ENCODE measurements around the gene SLAMF6.

Gene SLAMF6

GRCh38 chr1:160467576-160467975 is 55.5 kb downstream of the SLAMF6 start:
- Histone ChIP-seq H3K79me1 (replicated peaks; ENCODE audit: low read length, poor library complexity, severe bottlenecking) (no peaks in the 10 kb centered on the region), H2BK120ac (ENCODE audit: low read depth, low read length) (no peak overlapping the region)

GRCh38 chr1:160466961-160467360 is 56.1 kb downstream of the SLAMF6 start:
- no peak overlapping the region for H4K91ac ChIP-seq (ENCODE audit: low read length)
- no peaks in the 10 kb centered on the region for H3K27me3 ChIP-seq (ENCODE audit: control insufficient read depth in 1 of 2, insufficient read depth in 1 of 2, low read length in 2 of 2)
- no peak overlapping the region for H3K4me2 ChIP-seq (ENCODE audit: low read length, poor library complexity, severe bottlenecking)
- H2BK15ac ChIP-seq (ENCODE audit: low read depth, poor library complexity, severe bottlenecking), result no peak overlapping the region
- no peaks in the 10 kb centered on the region for H3K9me3 ChIP-seq (ENCODE audit: control insufficient read depth, low read length)
- no peak overlapping the region for H3K23ac ChIP-seq (ENCODE audit: low read length in 2 of 2)
- no peaks in the 10 kb centered on the region for H3K36me3 ChIP-seq (ENCODE audit: control insufficient read depth in 1 of 2, insufficient read depth in 2 of 2, low read depth in 1 of 2, low read length in 2 of 2)
- H2BK12ac ChIP-seq (ENCODE audit: low read length in 2 of 2), result no peak overlapping the region
- no peak overlapping the region for H3K4me3 ChIP-seq (ENCODE audit: insufficient read depth in 1 of 2, low read depth in 1 of 2, low read length in 2 of 2)
- no peak for DNase-seq
- peaks cover 2% of the 10 kb centered on the region for H3K4me1 ChIP-seq (ENCODE audit: control insufficient read depth, insufficient read depth, low read depth, low read length)
- no peak overlapping the region for H3K18ac ChIP-seq (ENCODE audit: low read depth in 1 of 2, low read length in 2 of 2)
- H3K4ac ChIP-seq (ENCODE audit: low read depth in 1 of 2, low read length in 2 of 2), result no peak overlapping the region
- no peak overlapping the region for H3K27ac ChIP-seq (ENCODE audit: low read length, poor library complexity, severe bottlenecking)
- no peak overlapping the region for H2BK120ac ChIP-seq (ENCODE audit: low read depth, low read length)
- no peak overlapping the region for H3K14ac ChIP-seq (ENCODE audit: low read length in 2 of 2)
- no peak overlapping the region for H2BK5ac ChIP-seq (ENCODE audit: low read depth, low read length, poor library complexity, severe bottlenecking)
- H2AFZ ChIP-seq (ENCODE audit: low read depth, low read length), result no peak overlapping the region
- no peak overlapping the region for H2AK5ac ChIP-seq (ENCODE audit: low read length, severe bottlenecking)
- H4K8ac ChIP-seq (ENCODE audit: low read length), result no peak overlapping the region
- H3K9ac ChIP-seq (ENCODE audit: low read length), result no peak overlapping the region
- H3K79me1 ChIP-seq (replicated peaks; ENCODE audit: low read length, poor library complexity, severe bottlenecking), result no peaks in the 10 kb centered on the region
- 97% methylated on average over 2 of the region's 2 CpGs for WGBS

More at GRCh38 chr1:160467576-160467975, 55.5 kb downstream of the SLAMF6 start:
- Histone ChIP-seq H2BK5ac (ENCODE audit: low read depth, low read length, poor library complexity, severe bottlenecking) (no peak overlapping the region), H2BK12ac (ENCODE audit: low read length in 2 of 2) (no peak overlapping the region), H3K9ac (ENCODE audit: low read length) (no peak overlapping the region), H4K8ac (ENCODE audit: low read length) (no peak overlapping the region), H3K4me1 (ENCODE audit: control insufficient read depth, insufficient read depth, low read depth, low read length) (peaks cover 2% of the 10 kb centered on the region), H3K4ac (ENCODE audit: low read depth in 1 of 2, low read length in 2 of 2) (no peak overlapping the region), H3K14ac (ENCODE audit: low read length in 2 of 2) (no peak overlapping the region), H2BK15ac (ENCODE audit: low read depth, poor library complexity, severe bottlenecking) (no peak overlapping the region), H2AFZ (ENCODE audit: low read depth, low read length) (no peak overlapping the region), H3K23ac (ENCODE audit: low read length in 2 of 2) (no peak overlapping the region), H3K18ac (ENCODE audit: low read depth in 1 of 2, low read length in 2 of 2) (no peak overlapping the region), H3K4me3 (ENCODE audit: insufficient read depth in 1 of 2, low read depth in 1 of 2, low read length in 2 of 2) (no peak overlapping the region), H2AK5ac (ENCODE audit: low read length, severe bottlenecking) (no peak overlapping the region), H3K36me3 (ENCODE audit: control insufficient read depth in 1 of 2, insufficient read depth in 2 of 2, low read depth in 1 of 2, low read length in 2 of 2) (no peaks in the 10 kb centered on the region), H3K27me3 (ENCODE audit: control insufficient read depth in 1 of 2, insufficient read depth in 1 of 2, low read length in 2 of 2) (no peaks in the 10 kb centered on the region), H3K4me2 (ENCODE audit: low read length, poor library complexity, severe bottlenecking) (no peak overlapping the region), H4K91ac (ENCODE audit: low read length) (no peak overlapping the region), H3K9me3 (ENCODE audit: control insufficient read depth, low read length) (no peaks in the 10 kb centered on the region), H3K27ac (ENCODE audit: low read length, poor library complexity, severe bottlenecking) (no peak overlapping the region)
- DNase-seq, result no peak

- Histone ChIP-seq H3K9ac (ENCODE audit: low read length) (no peak overlapping the region), H2BK120ac (ENCODE audit: low read depth, low read length) (no peak overlapping the region), H2AK5ac (ENCODE audit: low read length, severe bottlenecking) (no peak overlapping the region), H4K8ac (ENCODE audit: low read length) (no peak overlapping the region), H3K23ac (ENCODE audit: low read length in 2 of 2) (no peak overlapping the region), H2AFZ (ENCODE audit: low read depth, low read length) (no peak overlapping the region), H2BK5ac (ENCODE audit: low read depth, low read length, poor library complexity, severe bottlenecking) (no peak overlapping the region), H3K14ac (ENCODE audit: low read length in 2 of 2) (no peak overlapping the region), H3K4ac (ENCODE audit: low read depth in 1 of 2, low read length in 2 of 2) (no peak overlapping the region), H3K36me3 (ENCODE audit: control insufficient read depth in 1 of 2, insufficient read depth in 2 of 2, low read depth in 1 of 2, low read length in 2 of 2) (no peaks in the 10 kb centered on the region), H2BK15ac (ENCODE audit: low read depth, poor library complexity, severe bottlenecking) (no peak overlapping the region), H3K27me3 (ENCODE audit: control insufficient read depth in 1 of 2, insufficient read depth in 1 of 2, low read length in 2 of 2) (no peaks in the 10 kb centered on the region), H3K4me1 (ENCODE audit: control insufficient read depth, insufficient read depth, low read depth, low read length) (peaks cover 2% of the 10 kb centered on the region), H3K18ac (ENCODE audit: low read depth in 1 of 2, low read length in 2 of 2) (no peak overlapping the region), H2BK12ac (ENCODE audit: low read length in 2 of 2) (no peak overlapping the region), H4K91ac (ENCODE audit: low read length) (no peak overlapping the region), H3K4me3 (ENCODE audit: insufficient read depth in 1 of 2, low read depth in 1 of 2, low read length in 2 of 2) (no peak overlapping the region), H3K79me1 (replicated peaks; ENCODE audit: low read length, poor library complexity, severe bottlenecking) (no peaks in the 10 kb centered on the region), H3K9me3 (ENCODE audit: control insufficient read depth, low read length) (no peaks in the 10 kb centered on the region), H3K27ac (ENCODE audit: low read length, poor library complexity, severe bottlenecking) (no peak overlapping the region), H3K4me2 (ENCODE audit: low read length, poor library complexity, severe bottlenecking) (no peak overlapping the region)
- no peak for DNase-seq
- 93% methylated on average over 6 of the region's 6 CpGs for WGBS
Measured at GRCh38 chr1:160465123-160465522, 57.9 kb downstream of the SLAMF6 start.

GRCh38 chr1:160460683-160461287 is 62.3 kb downstream of the SLAMF6 start:
- 92% methylated on average over 3 of the region's 4 CpGs for WGBS

More at GRCh38 chr1:160460683-160461287, 62.3 kb downstream of the SLAMF6 start:
- no peak overlapping the region for H3K4ac ChIP-seq (ENCODE audit: low read depth in 1 of 2, low read length in 2 of 2)
- H2BK15ac ChIP-seq (ENCODE audit: low read depth, poor library complexity, severe bottlenecking), result no peak overlapping the region
- no peak overlapping the region for H3K4me2 ChIP-seq (ENCODE audit: low read length, poor library complexity, severe bottlenecking)
- H3K4me1 ChIP-seq (ENCODE audit: control insufficient read depth, insufficient read depth, low read depth, low read length), result peaks cover 3% of the 10 kb centered on the region
- no peak overlapping the region for H3K9ac ChIP-seq (ENCODE audit: low read length)
- no peak overlapping the region for H3K27ac ChIP-seq (ENCODE audit: low read length, poor library complexity, severe bottlenecking)
- H3K18ac ChIP-seq (ENCODE audit: low read depth in 1 of 2, low read length in 2 of 2), result no peak overlapping the region
- no peak for DNase-seq
- H2BK120ac ChIP-seq (ENCODE audit: low read depth, low read length), result no peak overlapping the region
- no peak overlapping the region for H4K8ac ChIP-seq (ENCODE audit: low read length)
- H3K36me3 ChIP-seq (ENCODE audit: control insufficient read depth in 1 of 2, insufficient read depth in 2 of 2, low read depth in 1 of 2, low read length in 2 of 2), result no peaks in the 10 kb centered on the region
- H2AK5ac ChIP-seq (ENCODE audit: low read length, severe bottlenecking), result no peak overlapping the region
- H3K79me1 ChIP-seq (replicated peaks; ENCODE audit: low read length, poor library complexity, severe bottlenecking), result no peaks in the 10 kb centered on the region
- no peak overlapping the region for H3K23ac ChIP-seq (ENCODE audit: low read length in 2 of 2)
- no peaks in the 10 kb centered on the region for H3K27me3 ChIP-seq (ENCODE audit: control insufficient read depth in 1 of 2, insufficient read depth in 1 of 2, low read length in 2 of 2)
- H2BK12ac ChIP-seq (ENCODE audit: low read length in 2 of 2), result no peak overlapping the region
- H2BK5ac ChIP-seq (ENCODE audit: low read depth, low read length, poor library complexity, severe bottlenecking), result no peak overlapping the region
- no peak overlapping the region for H3K14ac ChIP-seq (ENCODE audit: low read length in 2 of 2)
- no peak overlapping the region for H3K4me3 ChIP-seq (ENCODE audit: insufficient read depth in 1 of 2, low read depth in 1 of 2, low read length in 2 of 2)
- H4K91ac ChIP-seq (ENCODE audit: low read length), result no peak overlapping the region
- no peaks in the 10 kb centered on the region for H3K9me3 ChIP-seq (ENCODE audit: control insufficient read depth, low read length)
- H2AFZ ChIP-seq (ENCODE audit: low read depth, low read length), result no peak overlapping the region

Data from mesenchymal stem cell (in vitro differentiated cells and primary cell).